Non-pigmented ciliary epithelial cell (primary cell): ENCODE data around the gene MALAT1.
"Not testable (repeated sequence)": the region's sequence is repeated elsewhere in the genome, so short reads cannot be mapped to it uniquely, and the experiment has no call there.

Experiments
- DNase-seq: peaks from one replicate; pipeline ENCODE4 v3.0.0-alpha.2; 2010; ENCODE audit warnings: low read depth

Gene MALAT1

DNA sequence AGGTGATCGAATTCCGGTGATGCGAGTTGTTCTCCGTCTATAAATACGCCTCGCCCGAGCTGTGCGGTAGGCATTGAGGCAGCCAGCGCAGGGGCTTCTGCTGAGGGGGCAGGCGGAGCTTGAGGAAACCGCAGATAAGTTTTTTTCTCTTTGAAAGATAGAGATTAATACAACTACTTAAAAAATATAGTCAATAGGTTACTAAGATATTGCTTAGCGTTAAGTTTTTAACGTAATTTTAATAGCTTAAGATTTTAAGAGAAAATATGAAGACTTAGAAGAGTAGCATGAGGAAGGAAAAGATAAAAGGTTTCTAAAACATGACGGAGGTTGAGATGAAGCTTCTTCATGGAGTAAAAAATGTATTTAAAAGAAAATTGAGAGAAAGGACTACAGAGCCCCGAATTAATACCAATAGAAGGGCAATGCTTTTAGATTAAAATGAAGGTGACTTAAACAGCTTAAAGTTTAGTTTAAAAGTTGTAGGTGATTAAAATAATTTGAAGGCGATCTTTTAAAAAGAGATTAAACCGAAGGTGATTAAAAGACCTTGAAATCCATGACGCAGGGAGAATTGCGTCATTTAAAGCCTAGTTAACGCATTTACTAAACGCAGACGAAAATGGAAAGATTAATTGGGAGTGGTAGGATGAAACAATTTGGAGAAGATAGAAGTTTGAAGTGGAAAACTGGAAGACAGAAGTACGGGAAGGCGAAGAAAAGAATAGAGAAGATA, at the start of gene MALAT1:
Gene MALAT1, plus strand, starts transcription at position 69 of the 736 bp plus-strand sequence.
- no peak for DNase-seq

DNA sequence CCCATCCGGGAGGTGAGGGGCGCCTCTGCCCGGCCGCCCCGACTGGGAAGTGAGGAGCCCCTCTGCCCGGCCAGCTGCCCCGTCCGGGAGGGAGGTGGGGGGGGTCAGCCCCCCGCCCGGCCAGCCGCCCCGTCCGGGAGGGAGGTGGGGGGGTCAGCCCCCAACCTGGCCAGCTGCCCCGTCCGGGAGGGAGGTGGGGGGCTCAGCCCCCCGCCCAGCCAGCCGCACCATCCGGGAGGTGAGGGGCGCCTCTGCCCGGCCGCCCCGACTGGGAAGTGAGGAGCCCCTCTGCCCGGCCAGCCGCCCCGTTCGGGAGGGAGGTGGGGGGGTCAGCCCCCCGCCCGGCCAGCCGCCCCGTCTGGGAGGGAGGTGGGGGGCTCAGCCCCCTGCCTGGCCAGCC, 47.5 kb upstream of the MALAT1 start:
- not testable (repeated sequence) for DNase-seq

DNA sequence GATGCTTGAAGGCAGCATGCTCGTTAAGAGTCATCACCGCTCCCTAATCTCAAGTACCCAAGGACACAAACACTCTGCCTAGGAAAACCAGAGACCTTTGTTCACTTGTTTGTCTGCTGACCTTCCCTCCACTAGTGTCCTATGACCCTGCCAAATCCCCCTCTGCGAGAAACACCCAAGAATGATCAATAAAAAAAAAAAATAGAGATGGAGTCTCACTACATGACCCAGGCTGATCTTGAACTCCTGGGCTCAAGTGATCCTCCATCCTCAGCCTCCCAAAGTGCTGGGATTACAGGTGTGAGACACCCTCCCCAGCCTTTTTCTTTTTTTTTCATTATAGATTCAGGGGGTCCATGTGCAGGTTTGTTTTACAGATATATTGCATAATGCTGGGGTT, 46.6 kb upstream of the MALAT1 start:
- not testable (repeated sequence) for DNase-seq

DNA sequence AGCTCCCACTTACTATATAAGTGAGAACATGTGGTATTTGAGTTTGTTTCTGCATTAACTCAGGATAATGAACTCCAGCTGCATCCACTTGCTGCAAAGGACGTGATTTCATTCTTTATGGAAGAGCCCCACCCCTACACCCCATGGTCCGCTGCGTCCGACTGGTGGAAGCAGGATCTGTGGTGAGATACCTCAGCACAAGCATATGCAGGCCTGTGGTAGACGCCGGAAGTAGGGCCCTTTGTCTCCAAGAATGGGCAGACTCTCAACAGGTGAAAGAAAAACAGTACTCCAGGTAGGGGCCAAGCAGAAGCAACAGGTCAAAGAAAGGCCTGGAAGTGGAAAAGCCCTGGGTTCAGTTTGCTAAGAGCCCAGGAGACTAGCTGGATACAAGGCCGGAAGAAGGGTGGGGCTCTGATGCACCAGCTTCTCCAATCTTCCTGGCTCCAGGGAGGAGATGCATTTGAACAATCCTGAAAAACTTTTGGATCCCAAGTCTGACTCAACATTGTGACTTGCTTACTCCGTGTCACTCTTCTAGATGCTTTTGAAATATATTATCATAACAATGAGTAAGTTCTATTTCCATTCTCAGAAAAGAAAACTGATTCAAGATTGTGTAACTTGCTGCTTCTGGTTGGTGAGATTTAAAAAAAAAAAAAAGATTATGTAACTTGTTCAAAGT, 45.9 kb upstream of the MALAT1 start:
- DNase-seq = no peak

DNA sequence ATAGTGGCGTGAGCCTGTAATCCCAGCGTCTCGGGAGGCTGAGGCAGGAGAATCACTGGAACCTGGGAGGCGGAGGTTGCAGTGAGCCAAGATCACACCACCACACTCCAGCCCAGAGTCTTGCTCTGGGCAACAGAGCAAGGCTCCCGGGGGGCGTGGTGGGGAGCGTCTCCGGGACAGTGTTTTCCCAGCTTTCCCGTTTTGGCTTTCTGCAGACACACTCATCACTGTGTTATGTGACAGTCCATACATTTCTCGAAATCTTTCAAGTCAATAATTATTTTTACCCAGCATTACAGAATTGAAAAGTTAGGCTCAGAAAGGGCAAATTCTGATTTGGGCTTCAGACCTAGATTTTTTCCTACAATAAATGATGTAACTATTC, 44.5 kb upstream of the MALAT1 start:
- no peak for DNase-seq

DNA sequence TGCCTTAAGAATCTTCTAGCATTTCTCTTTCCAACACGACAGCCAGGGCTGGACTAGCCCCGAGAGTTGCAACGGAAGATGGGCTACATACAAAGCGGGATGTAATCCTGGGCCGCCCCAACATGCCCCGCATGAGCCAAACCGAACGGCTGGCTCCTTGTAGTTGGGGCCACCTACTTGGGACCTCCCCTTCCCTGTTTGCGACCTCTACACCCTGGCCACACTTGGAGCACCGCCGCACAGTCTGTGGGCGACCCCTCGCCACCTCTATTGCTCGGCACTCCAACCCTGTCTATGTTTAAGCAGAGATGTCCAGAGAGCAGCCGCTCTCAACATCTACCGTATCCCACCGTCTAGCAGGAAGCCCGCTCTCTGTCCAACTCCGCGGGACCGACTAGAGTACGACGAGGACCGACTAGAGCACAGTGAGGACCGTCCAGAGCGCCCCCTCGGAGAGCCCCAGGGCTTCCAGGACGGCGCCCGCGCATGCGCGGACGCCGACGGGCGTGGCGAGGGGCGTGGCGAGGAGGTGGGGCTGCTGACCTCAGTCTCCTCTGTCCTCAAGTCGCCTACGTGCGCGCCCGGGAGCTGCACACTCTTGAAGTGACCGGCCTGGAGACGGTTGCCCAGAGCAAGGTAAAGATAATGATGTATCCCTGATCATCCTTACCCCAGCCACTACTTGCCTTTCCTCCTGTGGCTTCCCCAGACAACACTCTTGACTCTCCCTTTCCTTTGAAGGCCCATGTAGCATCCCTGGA, 44.0 kb upstream of the MALAT1 start:
- no peak for DNase-seq

DNA sequence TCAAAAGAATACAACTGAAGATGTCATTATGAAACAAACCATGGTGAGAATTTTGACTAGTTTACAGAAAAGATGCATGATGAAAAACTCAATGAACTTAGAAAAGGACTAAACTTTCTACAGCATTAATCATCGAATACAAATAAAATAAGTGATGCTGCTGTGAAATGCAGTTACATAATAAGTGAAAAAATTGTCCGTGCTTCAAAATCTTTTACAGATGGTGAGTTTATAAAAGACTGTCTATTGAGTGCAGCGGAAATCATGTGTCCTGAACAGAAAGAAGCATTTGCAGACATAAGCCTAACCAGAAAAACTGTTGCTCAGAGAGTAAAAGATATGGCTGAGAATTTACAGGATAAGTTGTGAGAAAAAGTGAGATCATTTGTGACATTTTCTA, 42.4 kb upstream of the MALAT1 start:
- no peak for DNase-seq

DNA sequence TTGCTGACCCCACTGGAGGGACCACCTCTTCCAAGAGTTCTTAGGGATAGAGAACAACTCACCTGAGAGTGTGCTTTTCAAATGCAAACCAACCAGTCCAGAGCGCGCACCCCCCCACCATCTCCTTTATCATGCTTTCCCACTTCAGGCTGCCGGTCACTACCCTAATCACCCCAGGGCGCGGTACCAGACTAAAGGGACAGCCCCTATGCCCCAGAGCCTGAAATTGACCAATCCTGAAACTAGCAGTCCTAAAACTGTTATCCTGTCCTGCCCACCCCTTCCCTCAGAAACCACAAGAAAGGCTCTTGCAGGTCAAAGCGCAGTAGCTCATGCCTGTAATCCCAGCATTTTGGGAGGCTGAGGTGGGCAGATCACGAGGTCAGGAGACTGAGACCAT, 39.3 kb upstream of the MALAT1 start:
- DNase-seq = no peak

DNA sequence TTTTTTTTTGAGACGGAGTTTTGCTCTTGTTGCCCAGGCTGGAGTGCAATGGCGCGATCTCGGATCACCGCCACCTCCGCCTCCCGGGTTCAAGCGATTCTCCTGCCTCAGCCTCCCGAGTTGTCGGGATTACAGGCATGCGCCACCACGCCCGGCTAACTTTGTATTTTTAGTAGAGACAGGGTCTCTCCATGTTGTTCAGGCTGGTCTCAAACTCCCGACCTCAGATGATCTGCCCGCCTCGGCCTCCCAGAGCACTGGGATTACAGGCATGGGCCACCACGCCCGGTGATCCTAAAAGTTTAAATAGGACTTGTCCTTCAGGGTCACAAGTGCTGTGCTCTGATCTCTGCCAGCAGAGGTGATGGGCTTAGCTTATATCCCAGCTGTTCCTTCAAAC, 33.4 kb upstream of the MALAT1 start:
- not testable (repeated sequence) for DNase-seq

DNA sequence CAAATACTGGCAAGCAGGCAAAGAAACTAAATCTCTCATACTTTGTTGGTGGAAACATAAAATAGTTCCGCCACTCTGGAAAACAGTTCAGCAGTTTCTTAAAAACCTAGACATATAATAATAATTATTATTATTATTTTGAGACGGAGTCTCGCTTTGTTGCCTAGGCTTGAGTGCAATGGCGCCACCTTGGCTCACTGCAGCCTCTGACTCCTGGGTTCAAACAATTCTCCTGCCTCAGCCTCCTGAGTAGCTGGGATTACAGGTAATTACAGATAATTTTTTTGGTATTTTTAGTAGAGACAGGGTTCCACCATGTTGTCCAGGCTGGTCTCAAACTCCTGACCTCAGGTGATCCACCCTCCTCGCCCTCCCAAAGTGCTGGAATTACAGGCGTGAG, 31.5 kb upstream of the MALAT1 start:
- DNase-seq = not testable (repeated sequence)

DNA sequence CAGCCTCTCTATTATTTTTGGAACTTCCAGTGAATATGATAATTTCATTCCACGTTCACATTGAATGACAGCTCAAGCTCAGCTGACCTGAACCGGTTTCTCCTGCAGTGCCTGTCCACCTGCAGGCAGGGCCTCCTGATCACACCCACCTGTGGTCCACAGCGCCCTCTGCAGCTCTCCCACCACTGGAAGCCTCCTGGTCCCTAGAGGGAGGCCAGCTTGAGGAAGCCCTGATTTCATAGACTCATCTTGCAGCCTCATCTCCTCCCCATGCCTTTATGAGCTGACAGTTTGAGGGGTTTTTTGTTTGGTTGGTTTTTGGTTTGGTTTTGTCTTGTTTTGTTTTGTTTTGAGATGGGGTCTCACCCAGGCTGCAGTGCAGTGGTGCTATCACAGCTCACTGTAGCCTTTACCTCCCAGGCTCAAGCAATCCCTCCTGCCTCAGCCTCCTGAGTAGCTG, 29.9 kb upstream of the MALAT1 start:
- no peak for DNase-seq

DNA sequence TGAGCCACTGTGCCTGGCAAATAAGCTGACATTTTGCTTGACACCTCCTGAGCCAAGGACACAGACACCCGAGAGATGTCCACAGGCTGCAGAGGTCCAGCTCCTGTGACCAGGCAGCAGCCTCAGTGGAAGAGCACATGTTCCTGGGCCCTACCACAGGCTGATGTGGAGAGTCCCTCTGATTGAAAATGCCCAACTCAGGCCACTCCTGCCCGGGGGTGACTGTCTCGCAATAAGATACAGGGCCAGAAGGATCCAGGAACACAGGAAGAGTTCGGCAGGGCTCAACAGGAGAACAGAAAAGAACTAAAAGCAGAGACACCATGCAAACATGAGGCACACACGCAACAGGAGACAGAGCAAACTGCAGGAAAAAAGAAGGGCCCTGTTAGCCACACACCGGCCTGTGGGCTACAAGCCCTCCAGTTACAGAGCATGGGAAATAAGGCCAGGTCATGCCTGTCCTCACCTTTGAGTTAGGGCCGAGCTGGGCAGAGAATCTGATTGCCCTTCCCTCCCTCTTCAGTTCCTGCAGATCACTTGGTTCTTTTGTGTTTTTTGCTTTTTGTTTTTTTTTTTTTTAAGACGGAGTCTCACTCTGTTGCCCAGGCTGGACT, 28.3 kb upstream of the MALAT1 start:
- no peak for DNase-seq

DNA sequence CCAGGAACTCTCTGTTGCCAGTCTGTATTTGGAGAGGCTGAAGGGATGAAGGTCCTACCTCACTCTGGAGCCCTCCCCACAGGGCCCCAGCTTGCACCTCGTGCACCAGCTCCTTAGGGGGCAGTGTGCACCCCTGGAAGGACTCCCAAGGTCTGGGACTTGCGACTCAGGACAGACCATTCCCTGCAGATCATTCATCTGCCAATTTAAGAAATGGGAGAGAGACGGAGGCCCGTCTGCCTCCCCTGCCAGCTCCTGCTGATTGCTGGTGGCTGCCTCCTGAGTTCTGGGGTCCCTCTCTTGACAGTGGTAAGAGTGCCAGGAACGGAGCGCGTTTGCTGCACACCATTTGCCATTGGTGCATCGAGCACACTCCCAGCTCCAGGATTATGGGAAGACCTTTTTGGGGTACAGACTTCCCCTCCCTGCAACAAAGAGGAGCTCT, 27.4 kb upstream of the MALAT1 start:
- no peak for DNase-seq

DNA sequence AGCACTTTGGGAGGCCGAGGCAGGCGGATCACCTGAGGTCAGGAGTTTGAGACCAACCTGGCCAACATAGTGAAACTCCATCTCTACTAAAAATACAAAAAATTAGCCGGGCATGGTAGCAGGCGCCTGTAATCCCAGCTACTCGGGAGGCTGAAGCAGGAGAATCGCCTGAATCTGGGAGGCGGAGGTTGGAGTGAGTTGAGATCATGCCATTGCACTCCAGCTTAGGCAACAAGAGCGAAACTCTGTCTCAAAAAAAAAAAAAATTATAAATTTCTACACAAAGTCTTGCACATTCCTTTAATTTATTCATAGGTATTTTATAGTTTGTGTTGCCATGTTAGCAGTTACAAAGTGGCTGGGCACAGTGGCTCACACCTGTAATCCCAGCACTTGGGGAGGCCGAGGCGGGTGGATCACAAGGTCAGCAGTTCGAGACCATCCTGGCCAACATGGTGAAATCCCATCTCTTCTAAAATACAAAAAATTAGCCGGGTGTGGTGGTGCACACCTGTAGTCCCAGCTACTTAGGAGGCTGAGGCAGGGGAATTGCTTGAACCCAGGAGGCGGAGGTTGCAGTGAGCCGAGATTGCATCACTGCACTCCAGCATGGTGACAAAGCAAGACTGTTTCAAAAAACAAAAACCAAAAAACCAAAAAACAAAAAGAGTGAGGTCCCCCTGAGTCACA, 26.1 kb upstream of the MALAT1 start:
- not testable (repeated sequence) for DNase-seq

DNA sequence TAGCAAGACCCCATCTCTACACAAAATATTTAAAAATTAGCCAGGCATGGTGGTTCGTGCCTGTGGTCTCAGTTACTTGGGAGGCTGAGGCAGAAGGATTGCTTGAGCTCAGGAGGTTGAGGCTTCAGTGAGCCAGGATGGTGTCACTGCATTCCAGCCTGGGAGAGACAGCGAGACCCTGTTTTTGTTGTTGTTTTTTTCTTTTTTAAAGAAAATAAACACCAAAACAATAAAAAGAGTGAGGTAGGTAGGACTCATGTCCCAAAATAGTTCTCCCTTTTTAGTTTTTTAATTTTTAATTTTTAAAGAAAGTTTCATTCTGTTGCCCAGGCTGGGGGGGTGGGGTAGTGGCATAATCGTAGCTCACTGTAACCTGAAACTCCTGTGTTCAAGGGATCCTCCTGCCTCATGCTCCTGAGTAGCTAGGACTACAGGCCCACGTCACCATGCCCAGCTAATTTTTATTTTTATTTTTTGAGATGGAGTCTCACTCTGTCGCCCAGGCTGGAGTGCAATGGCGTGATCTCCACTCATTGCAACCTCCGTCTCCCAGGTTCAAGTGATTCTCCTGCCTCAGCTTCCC, 25.5 kb upstream of the MALAT1 start:
- DNase-seq = no peak

DNA sequence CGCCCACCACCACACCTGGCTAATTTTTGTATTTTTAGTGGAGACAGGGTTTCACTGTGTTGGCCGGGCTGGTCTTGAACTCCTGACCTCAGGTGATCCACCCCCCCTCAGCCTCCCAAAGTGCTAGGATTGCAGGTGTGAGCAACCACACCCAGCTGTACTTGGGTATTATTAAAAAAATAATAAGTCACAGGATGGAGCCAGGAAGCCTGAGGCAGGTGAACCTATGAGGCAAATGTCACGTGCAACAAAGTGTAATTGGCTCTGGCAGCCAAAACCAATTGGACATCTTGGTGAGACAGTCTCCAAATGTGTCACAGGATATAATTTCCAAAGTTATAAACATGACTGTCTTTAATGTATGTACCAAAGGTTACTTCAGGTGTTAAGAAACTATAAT, 24.0 kb upstream of the MALAT1 start:
- DNase-seq = no peak

DNA sequence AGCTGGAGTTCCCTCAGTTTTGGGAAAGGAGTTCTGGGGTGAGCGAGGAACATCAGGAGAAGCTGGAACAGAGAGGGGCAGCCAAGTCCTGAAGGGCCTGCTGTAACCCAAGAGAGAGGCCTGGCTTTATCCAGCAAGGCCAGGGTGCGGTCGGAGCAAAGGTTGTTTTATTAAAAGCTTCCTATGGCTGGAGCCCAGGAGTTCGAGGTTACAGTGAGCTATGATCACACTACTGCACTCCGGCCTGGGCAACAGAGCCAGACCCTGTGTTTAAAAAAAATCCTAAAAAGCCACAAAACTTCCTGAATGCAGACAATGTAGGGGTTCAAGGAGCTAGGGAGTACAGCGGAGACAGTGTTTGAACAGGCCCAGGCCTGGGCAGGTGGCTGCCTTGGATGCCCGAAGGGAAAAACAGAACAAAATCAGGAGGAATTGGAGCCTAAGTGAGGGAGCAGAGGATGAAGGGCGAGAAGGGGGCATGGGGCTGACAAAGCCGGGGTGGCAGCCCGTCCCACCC, 22.2 kb upstream of the MALAT1 start:
- no peak for DNase-seq

DNA sequence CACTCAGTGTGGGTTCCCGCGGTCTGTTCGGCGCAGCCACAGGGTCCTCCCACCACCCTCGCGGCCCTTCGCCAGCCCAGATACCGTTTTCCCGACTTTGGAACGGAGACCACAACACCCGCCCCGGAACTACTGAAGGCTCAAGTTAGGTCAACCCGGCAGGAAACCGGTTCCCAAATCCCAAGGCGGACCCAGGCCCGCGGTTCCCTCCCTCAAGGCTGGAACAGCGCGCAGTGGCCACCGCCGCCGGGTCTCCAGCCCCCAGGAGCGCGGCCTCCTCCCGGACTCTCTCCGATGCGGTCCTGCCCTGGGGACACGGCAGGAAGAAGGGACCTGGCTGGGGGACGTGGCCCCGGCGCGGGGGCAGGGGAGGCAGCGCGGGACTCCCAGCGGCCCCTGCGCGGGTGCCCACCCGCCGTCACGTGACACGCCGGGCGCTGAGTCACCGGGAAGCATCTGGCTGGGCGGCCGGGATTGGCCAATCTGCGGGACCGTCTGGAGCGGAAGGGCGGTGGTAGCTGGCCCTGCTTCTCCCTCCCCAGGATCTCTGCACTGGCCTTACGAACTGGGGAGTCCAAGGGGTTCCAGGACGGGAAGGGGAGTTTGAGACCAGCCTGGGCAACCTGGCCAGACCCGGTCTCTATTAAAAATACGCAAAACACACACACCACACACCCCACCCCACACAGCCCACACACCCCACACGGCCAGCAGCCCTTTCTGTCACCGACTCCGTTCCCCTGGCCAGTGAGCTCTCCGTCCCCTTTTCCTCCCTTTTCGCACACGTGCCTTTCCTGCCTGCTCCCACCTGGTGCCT, 21.5 kb upstream of the MALAT1 start:
- DNase-seq = no peak

DNA sequence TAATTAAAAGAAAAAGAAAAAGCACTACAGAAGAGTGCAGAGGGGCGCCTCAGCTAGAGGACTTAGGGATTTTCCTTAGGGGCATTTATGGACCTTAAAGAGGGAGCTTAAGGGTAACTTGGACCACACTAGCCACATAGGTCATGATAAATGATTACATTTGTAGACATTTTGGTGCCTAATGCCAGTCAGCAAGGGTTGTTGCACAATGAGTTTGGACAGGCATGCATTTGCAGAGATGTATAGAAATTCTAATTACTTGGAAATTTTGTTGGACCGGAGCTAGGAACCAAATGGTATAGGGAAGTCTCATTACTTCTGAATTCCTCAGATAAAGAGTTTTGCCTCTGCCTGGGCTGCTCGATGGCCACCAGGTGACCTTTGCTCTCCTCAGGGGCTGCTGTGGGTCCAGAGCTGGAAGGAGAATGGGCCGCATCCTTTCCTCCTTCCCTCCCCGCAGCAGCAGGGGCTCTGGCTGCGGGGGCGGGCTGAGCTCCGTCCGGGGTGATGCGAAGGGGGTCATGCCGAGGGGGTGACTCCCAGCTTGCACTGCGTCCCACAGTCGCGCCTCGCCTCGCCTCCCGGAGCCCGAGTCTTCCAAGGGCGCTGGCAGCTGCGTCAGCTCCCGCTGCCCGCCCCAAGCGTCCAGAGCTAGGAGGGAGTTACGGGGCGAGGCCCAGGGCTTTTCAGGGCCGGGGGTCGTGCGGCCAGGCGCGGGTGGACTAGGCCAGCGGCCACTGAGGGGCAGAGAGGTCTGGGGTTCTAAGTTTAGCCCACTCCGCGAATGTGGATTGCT, 20.3 kb upstream of the MALAT1 start:
- no peak for DNase-seq
